ENCODE data around the gene EFNB1. TPM values are rescaled to one million over a fixed set of nuclear protein-coding genes. Genes with fewer than 3 reads are reported as not detected.

EFNB1 gene
- total and polyA plus RNA-seq, 10 of the 15 experiments (the other 5 are each of a cell fraction or from before 2014, with no cell fraction given) = 0.02 to 1.0 (median 0.81) TPM; not detected in 1

DNA sequence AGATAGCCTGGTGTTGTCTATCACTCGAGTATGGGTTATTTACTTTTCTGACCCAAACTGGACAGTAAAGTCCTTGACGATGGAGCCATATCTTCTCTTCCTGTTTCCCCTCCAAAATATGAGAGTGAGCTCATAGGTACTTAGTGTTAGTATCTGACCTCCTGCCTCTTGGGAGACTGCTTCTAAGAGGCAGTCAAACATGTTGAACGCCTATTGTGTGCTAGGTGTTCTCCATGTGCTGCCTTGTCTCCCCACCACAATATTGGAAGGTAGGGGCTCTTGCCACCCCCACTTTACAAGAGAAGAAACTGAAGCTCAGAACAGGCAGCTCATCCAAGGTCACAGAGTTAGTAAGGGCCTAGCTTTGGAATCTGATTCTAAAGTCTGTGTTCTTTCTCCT lies 8.3 kb downstream of the EFNB1 start:
- DNase-seq (ENCODE audit: low read depth, low spot score) (no peak), ATAC-seq (no peak), FAIRE-seq (no peak)
- no peaks in the 10 kb centered on the region; the same call in 2 of the 3 replicates for H3K9me3 ChIP-seq (replicated peaks; ENCODE audit: control insufficient read depth, insufficient read depth, low read length)
- no peak overlapping the region for H3K9ac ChIP-seq (ENCODE audit: control insufficient read depth, insufficient read depth, low read length)
- ChIA-PET SMC1A (ENCODE audit: uncharacterized antibody, unreplicated experiment) (no interaction called here), POLR2A (no interaction called here), CTCF (interaction anchor here (2.3 kb wide), 1 partner anchor 9 kb away, joined by 11 read pairs; the partner anchor contains the start of gene EFNB1), RAD21 (ENCODE audit: unreplicated experiment) (interaction anchor here (1.5 kb wide), 1 partner anchor 8 kb away, joined by 5 read pairs; the partner anchor contains the start of gene EFNB1)
- H3K4me1 ChIP-seq (ENCODE audit: control insufficient read depth, insufficient read depth, low read length) = no peaks in the 10 kb centered on the region
- no peaks in the 10 kb centered on the region for H3K79me2 ChIP-seq (ENCODE audit: control insufficient read depth, insufficient read depth, low read length)
- no TSS peak for BruUV-seq (replicated peaks)
- no peaks in the 10 kb centered on the region for H4K20me1 ChIP-seq (ENCODE audit: control insufficient read depth, insufficient read depth)
- no peaks in the 10 kb centered on the region for H3K27me3 ChIP-seq (replicated peaks in 1 of 2; ENCODE audit: control insufficient read depth in 2 of 2, insufficient read depth in 2 of 2, low read length in 1 of 2)
- H3K4me2 ChIP-seq (ENCODE audit: control insufficient read depth, insufficient read depth) = no peak overlapping the region
- no peak overlapping the region for H3K4me3 ChIP-seq
- WGBS (ENCODE audit: insufficient coverage, insufficient replicate concordance, low lambda C conversion rate, missing lambda C conversion rate) = 44% methylated on average over 3 of the region's 3 CpGs
- intact Hi-C loops (cut with micrococcal nuclease; ENCODE audit: unreplicated experiment) (no loop called here), in situ Hi-C loops (cut with MboI) (no loop called here)
- no peak overlapping the region for H2AFZ ChIP-seq (ENCODE audit: control insufficient read depth, low read depth, low read length)
- H3K36me3 ChIP-seq (ENCODE audit: control insufficient read depth in 2 of 2, insufficient read depth in 2 of 2, low read length in 1 of 2) = no peaks in the 10 kb centered on the region
- TF ChIP-seq NRF1 (conservative IDR thresholded peaks at IDR 0.05; ENCODE audit: low read depth, low read length) = no peak
- TF ChIP-seq BHLHE40 (IDR thresholded peaks at IDR 0.05; ENCODE audit: borderline replicate concordance in 1 of 2, low read depth in 2 of 2, low read length in 1 of 2) = no peak
- no peak for TF ChIP-seq BMI1 (IDR thresholded peaks at IDR 0.05; ENCODE audit: borderline replicate concordance)
- no peak for TF ChIP-seq NBN (IDR thresholded peaks at IDR 0.05)
- TF ChIP-seq, protein P1, sequence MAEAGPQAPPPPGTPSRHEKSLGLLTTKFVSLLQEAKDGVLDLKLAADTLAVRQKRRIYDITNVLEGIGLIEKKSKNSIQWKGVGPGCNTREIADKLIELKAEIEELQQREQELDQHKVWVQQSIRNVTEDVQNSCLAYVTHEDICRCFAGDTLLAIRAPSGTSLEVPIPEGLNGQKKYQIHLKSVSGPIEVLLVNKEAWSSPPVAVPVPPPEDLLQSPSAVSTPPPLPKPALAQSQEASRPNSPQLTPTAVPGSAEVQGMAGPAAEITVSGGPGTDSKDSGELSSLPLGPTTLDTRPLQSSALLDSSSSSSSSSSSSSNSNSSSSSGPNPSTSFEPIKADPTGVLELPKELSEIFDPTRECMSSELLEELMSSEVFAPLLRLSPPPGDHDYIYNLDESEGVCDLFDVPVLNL (IDR thresholded peaks at IDR 0.05; ENCODE audit: low read depth, low read length) = no peak
- no peak for TF ChIP-seq USF1 (IDR thresholded peaks at IDR 0.05; ENCODE audit: borderline replicate concordance, extremely low read length, insufficient read depth, low read depth, low read length)
- no peak for TF ChIP-seq TCF3 (IDR thresholded peaks at IDR 0.05; ENCODE audit: borderline replicate concordance, insufficient read depth, low read depth, low read length)
- no peak for TF ChIP-seq RFX5 (IDR thresholded peaks at IDR 0.05; ENCODE audit: low read depth, low read length)
- TF ChIP-seq RELA (IDR thresholded peaks at IDR 0.05; ENCODE audit: borderline replicate concordance, partially characterized antibody) = no peak
- no peak overlapping the region for H3K27ac ChIP-seq (ENCODE audit: control insufficient read depth, insufficient read depth)
